Endothelial cell of umbilical vein (primary cell): Measurements from ENCODE around the gene VPS35L. TPM values are rescaled to one million over a fixed set of nuclear protein-coding genes. Genes with fewer than 3 reads are reported as not detected.

Experiments used
- BruUV-seq: library from RNA; stranded (reverse); fragments of 400-500 nt; replicated peaks from 2 replicates; lab custom pipeline; 2021; lab: Mats Ljungman, UMichigan
- CTCF ChIA-PET: fragments of 300-600, 350-600 bp; sonication (Branson Sonifier 250); formaldehyde crosslinking; loops from one replicate; lab custom pipeline; 2021; ENCODE audit warnings: antibody characterized with exemption, inconsistent platforms; lab: Charles Lee
- POLR2A ChIA-PET: fragments of 300-600, 350-600 bp; sonication (Branson Sonifier 250); formaldehyde crosslinking; loops from one replicate; lab custom pipeline; 2021; ENCODE audit warnings: antibody characterized with exemption, inconsistent platforms; lab: Charles Lee
- DNase-seq: peaks from one replicate; pipeline ENCODE4 v3.0.0-alpha.2; 2011; ENCODE audit warnings: low read depth, low spot score
- FAIRE-seq: peaks from 2 replicates; lab custom pipeline; 2011; peaks lifted over from hg19 to GRCh38; lab: Jason Lieb, UNC
- H2AFZ ChIP-seq: 2 replicates; pipeline ENCODE4 v1.6.0; 2012; ENCODE audit warnings: low read depth, low read length, control low read depth, inconsistent platforms
- H3K27ac ChIP-seq: 2 replicates; pipeline ENCODE4 v1.5.1; 2011; ENCODE audit warnings: low read depth, mild to moderate bottlenecking, control low read depth, low read length, moderate library complexity; ENCODE audit not compliant: insufficient read depth
- H3K27me3 ChIP-seq, 2 experiments: 2 replicates each; pipeline versions ENCODE4 v1.6.0 to v1.6.1; 2011; ENCODE audit warnings: low read length in 2 of 2, mixed read lengths in 1 of 2; ENCODE audit not compliant: control insufficient read depth in 2 of 2, insufficient read depth in 2 of 2
- H3K36me3 ChIP-seq, 2 experiments: 2 replicates in 1 of 2; 3 replicates in 1 of 2; pipeline ENCODE4 v1.5.1; 2011; ENCODE audit warnings: low read length in 2 of 2, mild to moderate bottlenecking in 1 of 2, moderate library complexity in 1 of 2; ENCODE audit not compliant: control insufficient read depth in 2 of 2, insufficient read depth in 2 of 2; ENCODE audit errors: extremely low read depth in 1 of 2
- H3K4me1 ChIP-seq: 3 replicates; pipeline ENCODE4 v1.5.1; 2011; ENCODE audit warnings: mild to moderate bottlenecking, low read length; ENCODE audit not compliant: control insufficient read depth, insufficient read depth; ENCODE audit errors: extremely low read depth
- H3K4me2 ChIP-seq: 2 replicates; pipeline ENCODE4 v1.6.1; 2011; ENCODE audit warnings: low read length, control low read depth, mixed read lengths; ENCODE audit not compliant: insufficient read depth
- H3K4me3 ChIP-seq, 3 experiments: fragments of 200-600 bp in 1 of 3; sonication (generic), shearing (Covaris generic) in 1 of 3; replicated peaks in 1 of 3; 2 replicates each; pipeline ENCODE4 v1.5.1; 2011 to 2016; ENCODE audit warnings: control low read depth in 3 of 3, low read length in 3 of 3, mild to moderate bottlenecking in 2 of 3, inconsistent platforms in 1 of 3, low read depth in 1 of 3, moderate library complexity in 1 of 3; ENCODE audit not compliant: insufficient read depth in 1 of 3
- H3K79me2 ChIP-seq: 2 replicates; pipeline ENCODE4 v1.6.0; 2012; ENCODE audit warnings: low read length, inconsistent platforms; ENCODE audit not compliant: control insufficient read depth, insufficient read depth
- H3K9ac ChIP-seq: replicated peaks from 2 replicates; pipeline ENCODE3; 2011; ENCODE audit warnings: low read length, control low read depth; ENCODE audit not compliant: insufficient read depth; ENCODE audit errors: extremely low read depth
- H3K9me1 ChIP-seq: replicated peaks from 3 replicates; pipeline ENCODE4 v1.6.0; 2011; ENCODE audit warnings: mild to moderate bottlenecking, low read length; ENCODE audit not compliant: control insufficient read depth, insufficient read depth; ENCODE audit errors: extremely low read depth
- H3K9me3 ChIP-seq: replicated peaks from 2 replicates; pipeline ENCODE4 v1.5.1; 2012; ENCODE audit warnings: low read length, inconsistent platforms; ENCODE audit not compliant: control insufficient read depth, insufficient read depth
- H4K20me1 ChIP-seq: replicated peaks from 2 replicates; pipeline ENCODE3; 2011; ENCODE audit warnings: mild to moderate bottlenecking, low read length; ENCODE audit not compliant: control insufficient read depth, insufficient read depth; ENCODE audit errors: extremely low read depth
- CTCF ChIP-seq, 2 donors: IDR thresholded peaks; 1 replicate in 1 of 2; 2 replicates in 1 of 2; pipeline ENCODE4 v1.5.1; 2011; ENCODE audit warnings: low read length in 2 of 2, mild to moderate bottlenecking in 2 of 2, moderate library complexity in 2 of 2, control low read depth in 1 of 2, inconsistent platforms in 1 of 2, low read depth in 1 of 2; ENCODE audit not compliant: insufficient read depth in 1 of 2; ENCODE audit errors: extremely low read depth in 1 of 2
- EZH2 ChIP-seq: IDR thresholded peaks from 2 replicates; pipeline ENCODE4 v1.6.1; 2012; ENCODE audit warnings: borderline replicate concordance, low read depth, mild to moderate bottlenecking, moderate library complexity, low read length, inconsistent platforms; ENCODE audit not compliant: severe bottlenecking
- FOS ChIP-seq: IDR thresholded peaks from 2 replicates; pipeline ENCODE4 v1.6.1; 2011; ENCODE audit warnings: mild to moderate bottlenecking, low read length, moderate library complexity, borderline replicate concordance; ENCODE audit not compliant: insufficient read depth
- JUN ChIP-seq: IDR thresholded peaks from 2 replicates; pipeline ENCODE4 v1.6.1; 2011; ENCODE audit warnings: borderline replicate concordance, low read depth; ENCODE audit not compliant: insufficient read length, insufficient read depth
- MAX ChIP-seq: IDR thresholded peaks from 2 replicates; pipeline ENCODE4 v1.6.1; 2011; ENCODE audit not compliant: insufficient read depth, insufficient read length
- MYC ChIP-seq: IDR thresholded peaks from one replicate; pipeline ENCODE4 v1.6.1; 2011; ENCODE audit warnings: mild to moderate bottlenecking, low read depth, low read length
- POLR2AphosphoS5 ChIP-seq: IDR thresholded peaks from 2 replicates; pipeline ENCODE4 v1.6.1; 2012; ENCODE audit warnings: low read depth, mild to moderate bottlenecking, control low read depth, low read length, moderate library complexity; ENCODE audit not compliant: insufficient read depth
- dilution Hi-C: fragments of 300-500 bp; cut with MboI; formaldehyde crosslinking; loops from one replicate; pipeline ENCODE4 v1.15.0; 2019; ENCODE audit warnings: low sequenced_read_pairs; ENCODE audit not compliant: extremely low pct_ligation_motif_present
- intact Hi-C: fragments of 100-400 bp; cut with micrococcal nuclease; formaldehyde crosslinking; loops from one replicate; pipeline ENCODE4 v1.10.0; 2022
- polyA plus RNA-seq, 4 experiments: library from polyadenylated mRNA; depleted of rRNA in 3 of 4; stranded (reverse) in 3 of 4; unstranded in 1 of 4; fragments of >200 nt; gene quantifications; 2 replicates each; pipeline versions ENCODE4 v1.2.1 to v1.2.3, GENCODE V29; 2011 to 2012; ENCODE audit warnings: missing spikeins in 1 of 4
- total RNA-seq: library from RNA; stranded (reverse); gene quantifications from 2 replicates; pipeline ENCODE4 v1.2.3, GENCODE V29; 2021

The VPS35L gene
- total and polyA plus RNA-seq, 2 donors (not counting 3 experiments of a cell fraction or from before 2014, with no cell fraction given) = 49.1 to 91.1 TPM

GRCh38 chr16:19599968-19600716, 44.6 kb downstream of the VPS35L start:
- peaks cover 7% of the 10 kb centered on the region for H3K4me1 ChIP-seq
- H3K27ac ChIP-seq = no peak overlapping the region
- dilution Hi-C loops = no loop called here
- TF ChIP-seq EZH2 (no peak), FOS (no peak), MAX (no peak), JUN (no peak), POLR2AphosphoS5 (no peak), CTCF (IDR thresholded peaks at IDR 0.05; ENCODE audit: extremely low read depth in 1 of 2, insufficient read depth in 1 of 2, low read depth in 1 of 2, low read length in 2 of 2) (no peak), MYC (no peak)
- ChIA-PET CTCF (interaction anchor here (0.6 to 13.1 kb wide), 13 partner anchors 7 to 700 kb away, joined by 3 to 251 read pairs (median 5); partner anchors contain the start of gene GPRC5B), POLR2A (interaction anchor here (0.6 kb wide), 1 partner anchor 807 kb away, joined by 6 read pairs; no protein-coding TSS in a partner anchor)
- intact Hi-C loops = loop anchor here (2.0 to 10.0 kb wide), 3 partner anchors 41 to 117 kb away; partner anchors contain the start of genes IQCK and KNOP1
- FAIRE-seq (no peak), DNase-seq (no peak)
- peaks cover 0 to 4% of the 10 kb centered on the region in 2 experiments for H3K36me3 ChIP-seq
- H3K79me2 ChIP-seq = no peaks in the 10 kb centered on the region
- no peak overlapping the region for H2AFZ ChIP-seq
- H4K20me1 ChIP-seq = no peaks in the 10 kb centered on the region
- no peak overlapping the region for H3K4me2 ChIP-seq
- no peak overlapping the region for H3K4me3 ChIP-seq
- no peak overlapping the region for H3K9ac ChIP-seq
- no peaks in the 10 kb centered on the region for H3K9me1 ChIP-seq
- no peaks in the 10 kb centered on the region for H3K27me3 ChIP-seq
- no TSS peak for BruUV-seq
- no peaks in the 10 kb centered on the region for H3K9me3 ChIP-seq
